NCI-H2107 treated with DMSO at 0.1 percent for 48 hours (cell line): Measurements from ENCODE around the gene PPWD1.

Experiments
- DNase-seq: peaks from one replicate; lab custom pipeline; 2025; ENCODE audit not compliant: unreplicated experiment; lab: John Stamatoyannopoulos, UW

Gene PPWD1

DNA sequence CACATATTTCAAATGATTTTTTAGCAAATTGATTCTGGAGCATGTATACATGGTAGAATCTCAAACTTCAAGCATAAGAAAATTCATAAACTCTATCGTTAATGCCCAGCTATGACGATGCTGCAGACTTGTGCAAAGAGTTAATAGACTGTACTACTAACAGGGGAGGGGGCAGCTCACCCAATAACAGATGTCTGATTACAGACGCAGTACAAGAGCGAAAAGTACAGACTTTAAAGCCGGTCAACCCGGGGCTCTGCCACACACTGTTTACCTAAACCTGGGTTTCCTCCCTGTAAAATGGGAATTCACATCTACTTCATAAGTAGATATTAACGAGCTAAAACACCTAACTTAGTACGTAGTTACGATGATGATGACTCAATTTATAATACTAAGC, 60.4 kb downstream of the PPWD1 start:
- no peak for DNase-seq

DNA sequence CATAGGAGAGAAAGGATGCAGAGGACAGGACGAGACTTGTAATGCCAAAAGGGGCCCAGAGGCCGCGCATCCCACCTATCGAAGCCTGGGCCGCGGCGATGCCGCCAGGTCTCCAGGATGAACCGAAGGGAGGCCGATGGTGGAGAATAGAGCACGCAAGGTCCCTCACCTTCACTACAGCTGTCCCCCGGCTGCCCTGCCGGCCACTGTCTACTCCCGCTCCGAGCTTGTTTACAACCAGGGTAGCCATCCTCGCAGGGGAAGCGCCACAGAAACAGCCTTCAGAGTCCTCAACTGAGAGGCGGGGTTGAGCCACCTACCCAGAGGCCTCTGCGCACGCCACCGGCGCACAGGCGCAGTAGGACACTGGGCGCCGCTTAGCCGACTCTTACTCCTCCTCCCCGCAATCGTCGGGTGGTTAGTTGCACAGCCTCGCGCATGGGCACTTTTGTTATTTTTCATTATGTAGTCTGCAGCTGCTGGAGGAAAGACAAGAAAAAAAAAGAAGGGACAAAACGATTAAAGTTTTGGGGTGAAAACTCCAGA, 61.0 kb downstream of the PPWD1 start, which contains the start of gene TRIM23:
Gene TRIM23, minus strand, starts transcription at position 309 of the 546 bp plus-strand sequence. Its CDS starts 59 bp downstream, at position 250.
- peak; percentile 71 for DNase-seq

GRCh38 chr5:65624571-65625555, 61.8 kb downstream of the PPWD1 start, which contains the start of the genes SHLD3 and TRAPPC13:
SHLD3 (plus strand) TSS chr5:65625027; CDS start chr5:65629588, 4,561 bp downstream.
TRAPPC13 (plus strand) TSS chr5:65625027; CDS start chr5:65625061, 34 bp downstream.
- peak; percentile 84 for DNase-seq

DNA sequence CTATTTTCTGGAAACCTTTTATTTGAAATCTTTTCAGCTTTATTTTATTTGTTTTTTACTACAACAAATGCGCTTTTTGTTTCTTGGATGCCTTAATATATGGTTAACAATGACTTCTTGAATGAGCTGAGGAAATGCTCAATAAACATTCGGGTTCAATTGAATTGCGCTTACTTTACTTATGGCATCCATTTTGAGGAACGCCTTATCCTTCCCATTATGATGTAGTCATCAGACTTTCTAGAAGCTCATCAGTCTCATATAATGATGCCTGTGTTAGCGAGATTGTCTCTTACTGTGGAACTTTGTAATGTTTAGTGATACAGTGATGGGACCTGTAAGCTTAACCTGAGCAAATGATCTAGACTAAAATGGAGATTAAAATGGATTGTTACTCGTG, 62.6 kb downstream of the PPWD1 start:
- no peak for DNase-seq

- DNase-seq, result no peak
Measured at GRCh38 chr5:65630981-65631380, 67.9 kb downstream of the PPWD1 start.
